Fibroblast of villous mesenchyme (primary cell): ENCODE results near the gene FUT7. TPM values are rescaled to one million over a fixed set of nuclear protein-coding genes. Genes with fewer than 3 reads are reported as not detected.

Experiments used
- DNase-seq: peaks from one replicate; pipeline ENCODE4 v3.0.0-alpha.2; 2010; ENCODE audit warnings: low read depth
- H3K4me3 ChIP-seq: 2 replicates; pipeline ENCODE4 v1.5.1; 2011; ENCODE audit warnings: low read depth, mild to moderate bottlenecking, low read length
- total RNA-seq: library from RNA; depleted of rRNA; stranded (reverse); fragments of >200 nt; gene quantifications from 2 replicates; pipeline ENCODE4 v1.2.3, GENCODE V29; 2012
- TF ChIP-seq, protein P1 (sequence below): IDR thresholded peaks from 2 replicates; pipeline ENCODE4 v1.5.1; 2012; ENCODE audit warnings: low read depth, mild to moderate bottlenecking, low read length; ENCODE audit not compliant: insufficient read depth

Gene FUT7
- total RNA-seq, 1 donor: not detected

DNA sequence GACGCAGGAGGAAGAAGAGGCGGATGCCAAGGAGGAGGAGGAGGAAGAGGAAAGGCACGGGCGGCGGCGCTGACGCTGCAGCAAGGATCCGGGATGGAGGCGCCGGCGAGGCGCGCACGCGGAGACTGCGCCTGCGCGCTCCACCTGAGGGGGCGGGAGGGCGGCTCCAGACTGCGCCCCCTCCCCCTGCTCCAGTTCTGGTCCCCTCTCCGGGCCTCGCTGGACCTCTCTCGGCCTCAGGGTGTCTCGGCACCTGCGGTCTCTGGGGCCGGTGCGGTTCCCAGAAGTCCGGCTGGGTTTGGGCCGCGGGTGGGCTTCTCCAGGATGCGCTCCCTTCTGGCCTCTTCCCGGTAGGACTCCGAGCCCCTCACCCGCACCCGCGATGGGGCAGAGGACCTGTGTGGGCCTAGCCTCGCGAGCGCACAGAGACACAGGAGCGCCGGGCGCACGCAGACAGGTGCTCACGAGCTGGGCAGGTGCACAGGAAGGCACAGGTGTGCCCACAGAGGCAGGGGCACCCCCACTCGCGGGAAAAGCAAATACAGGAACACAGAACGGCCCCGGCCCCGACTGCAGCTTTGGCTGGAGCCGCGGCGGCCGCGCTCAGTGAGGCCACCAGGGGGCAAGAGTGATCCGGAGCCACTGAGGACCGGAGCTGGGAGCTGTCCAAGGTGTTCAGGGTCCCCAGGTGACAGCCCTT is 14.3 kb upstream of the FUT7 start, which contains the start of gene NPDC1:
NPDC1 (minus strand) TSS at position 90 of the 700 bp plus-strand sequence. CDS start 188 bp downstream, outside the sequence.
- TF ChIP-seq, protein P1, sequence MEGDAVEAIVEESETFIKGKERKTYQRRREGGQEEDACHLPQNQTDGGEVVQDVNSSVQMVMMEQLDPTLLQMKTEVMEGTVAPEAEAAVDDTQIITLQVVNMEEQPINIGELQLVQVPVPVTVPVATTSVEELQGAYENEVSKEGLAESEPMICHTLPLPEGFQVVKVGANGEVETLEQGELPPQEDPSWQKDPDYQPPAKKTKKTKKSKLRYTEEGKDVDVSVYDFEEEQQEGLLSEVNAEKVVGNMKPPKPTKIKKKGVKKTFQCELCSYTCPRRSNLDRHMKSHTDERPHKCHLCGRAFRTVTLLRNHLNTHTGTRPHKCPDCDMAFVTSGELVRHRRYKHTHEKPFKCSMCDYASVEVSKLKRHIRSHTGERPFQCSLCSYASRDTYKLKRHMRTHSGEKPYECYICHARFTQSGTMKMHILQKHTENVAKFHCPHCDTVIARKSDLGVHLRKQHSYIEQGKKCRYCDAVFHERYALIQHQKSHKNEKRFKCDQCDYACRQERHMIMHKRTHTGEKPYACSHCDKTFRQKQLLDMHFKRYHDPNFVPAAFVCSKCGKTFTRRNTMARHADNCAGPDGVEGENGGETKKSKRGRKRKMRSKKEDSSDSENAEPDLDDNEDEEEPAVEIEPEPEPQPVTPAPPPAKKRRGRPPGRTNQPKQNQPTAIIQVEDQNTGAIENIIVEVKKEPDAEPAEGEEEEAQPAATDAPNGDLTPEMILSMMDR: peak; percentile 86
- H3K4me3 ChIP-seq: peak within 1 kb of the TSS; percentile 60
- DNase-seq: peak; percentile 70

DNA sequence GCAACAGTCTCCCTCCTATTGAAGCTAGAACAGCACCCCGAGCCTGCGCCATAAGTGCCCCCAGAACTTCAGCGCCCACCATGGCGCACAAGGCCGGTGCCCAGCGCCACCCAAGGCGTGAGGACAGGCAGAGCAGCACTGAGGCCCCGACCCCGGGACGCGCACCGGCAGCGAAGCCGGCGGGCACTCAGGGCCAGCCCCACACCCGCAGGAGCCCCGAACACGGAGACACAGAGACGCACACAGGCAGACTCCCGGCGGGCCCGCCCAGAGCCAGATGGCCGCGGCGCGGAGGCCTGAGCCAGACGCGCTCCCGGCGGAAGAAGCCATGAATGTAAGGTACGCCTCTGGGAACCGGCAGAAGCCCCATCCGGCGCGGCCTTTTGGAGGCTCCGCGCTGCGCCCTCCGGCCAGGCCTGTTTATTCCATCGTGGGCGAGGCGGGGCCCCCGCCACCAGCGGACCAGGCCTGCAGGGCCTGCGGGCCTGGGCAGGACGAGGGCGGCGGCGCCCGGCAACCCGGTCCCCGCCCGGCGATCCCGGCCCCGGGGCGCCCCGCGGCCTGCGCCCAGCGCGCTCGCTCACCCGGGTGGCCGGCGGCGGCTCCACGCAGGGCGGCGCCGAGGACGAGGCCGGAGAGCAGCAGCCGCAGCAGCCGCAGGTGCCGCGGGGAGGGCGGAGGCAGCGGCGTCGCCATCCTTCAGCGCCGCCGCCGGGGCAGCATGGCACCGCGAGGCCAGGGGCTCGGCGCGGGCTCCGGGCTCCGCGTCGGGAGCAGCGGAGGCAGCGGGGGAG is 13.6 kb upstream of the FUT7 start:
- peak overlapping the region; percentile 60 for H3K4me3 ChIP-seq
- peak; percentile 55 for DNase-seq
- TF ChIP-seq, protein P1: no peak

DNA sequence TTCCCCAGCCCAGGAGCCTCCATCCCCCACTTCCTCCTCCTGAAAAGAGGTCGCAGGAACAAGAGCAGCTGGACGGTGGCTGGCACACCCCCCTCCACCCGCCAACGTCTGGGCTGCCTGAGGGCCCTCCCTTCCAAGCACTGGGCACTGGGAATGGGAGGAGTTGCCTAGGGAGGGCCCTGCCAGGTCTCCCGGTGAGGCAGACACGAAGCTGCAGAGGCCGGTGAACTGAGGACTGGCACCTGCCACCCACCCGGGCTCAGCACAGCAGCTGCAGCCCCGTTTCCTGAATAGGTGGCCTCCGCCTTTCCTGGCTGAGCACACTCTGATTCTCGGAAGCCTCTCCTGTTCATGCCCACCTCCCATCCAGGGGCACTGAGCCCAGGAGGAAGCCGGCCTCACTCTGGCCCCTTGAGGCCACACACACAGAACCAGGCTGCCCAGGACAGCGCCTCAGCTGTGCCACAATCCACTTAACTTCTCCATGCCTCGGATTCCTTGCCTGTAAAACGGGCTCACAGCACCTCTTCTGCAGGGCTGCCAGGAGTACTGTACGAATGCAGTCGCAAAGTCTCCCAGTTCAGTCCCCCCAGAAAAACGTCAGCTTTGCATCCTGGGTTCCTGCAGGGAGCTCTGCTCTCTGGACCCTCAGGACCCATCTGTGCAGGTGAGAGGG is 12.8 kb upstream of the FUT7 start:
- no peak for DNase-seq
- TF ChIP-seq, protein P1: no peak
- peak overlapping the region; percentile 54 for H3K4me3 ChIP-seq

DNA sequence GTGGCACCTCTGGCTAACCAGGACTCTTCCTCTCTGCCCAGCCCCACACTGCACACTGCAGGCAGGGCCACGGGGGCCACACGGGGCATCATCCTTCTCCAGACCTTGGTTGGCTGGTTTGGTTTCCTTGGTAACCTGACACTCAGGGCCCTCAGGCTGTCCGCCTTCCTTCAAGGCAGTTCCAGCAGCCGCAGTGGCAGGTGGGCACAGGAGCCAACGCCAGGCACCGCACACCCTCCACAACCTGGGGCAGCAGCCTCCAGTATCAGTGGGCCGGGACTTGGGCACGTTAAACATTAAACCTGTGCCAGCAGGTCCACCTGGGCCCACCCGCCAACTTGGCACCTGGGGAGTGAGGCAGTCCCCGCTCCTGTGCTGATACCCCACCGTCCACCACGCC is 12.1 kb upstream of the FUT7 start:
- no peak for DNase-seq
- TF ChIP-seq, protein P1: no peak
- H3K4me3 ChIP-seq: no peak overlapping the region

DNA sequence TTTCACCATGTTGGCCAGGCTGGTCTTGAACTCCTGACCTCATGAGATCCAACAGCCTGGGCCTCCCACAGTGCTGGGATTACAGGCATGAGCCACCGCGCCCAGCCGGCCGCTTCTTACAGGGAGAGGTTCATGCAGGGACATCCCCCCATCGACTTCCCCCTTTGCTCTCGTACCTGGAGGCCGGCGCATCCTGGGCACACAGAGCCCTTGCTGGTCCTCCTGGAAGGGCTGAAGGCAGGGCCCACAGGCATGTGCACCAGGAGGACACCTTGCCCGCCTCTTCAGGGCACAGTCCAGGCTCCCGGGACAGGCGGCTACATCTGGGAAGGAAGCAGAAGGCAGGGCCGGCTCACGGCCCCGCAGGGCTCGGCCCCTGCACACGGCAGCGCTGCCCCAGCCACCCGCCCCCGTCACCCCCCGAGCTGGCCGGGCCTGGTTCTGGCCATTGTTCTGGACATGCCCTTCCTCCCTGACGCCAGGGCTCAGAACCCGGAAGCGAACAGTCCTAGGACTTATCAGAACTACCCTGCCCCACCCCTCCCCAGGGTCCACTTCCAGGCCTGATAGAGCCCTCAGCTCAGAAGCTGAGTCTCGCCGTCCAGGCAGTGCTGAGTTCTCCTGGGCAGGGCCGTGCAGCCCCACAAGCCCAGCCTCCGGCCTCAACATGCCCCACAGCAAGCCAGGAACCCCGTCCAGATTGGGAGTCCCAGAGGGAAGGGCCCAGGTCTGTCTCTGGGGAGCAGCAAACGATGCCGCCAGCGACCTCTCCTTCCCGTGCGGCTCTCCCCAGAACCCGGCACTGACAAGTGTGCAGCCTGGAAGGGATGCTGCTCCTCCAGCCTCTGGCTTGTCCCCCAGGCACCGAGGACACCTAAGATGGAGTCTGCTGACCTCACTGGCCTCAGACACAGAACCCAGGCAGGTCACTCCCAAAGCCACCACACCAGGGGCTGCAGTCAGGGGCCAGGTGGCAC is 11.2 kb upstream of the FUT7 start:
- no peak for DNase-seq
- TF ChIP-seq, protein P1: no peak

DNA sequence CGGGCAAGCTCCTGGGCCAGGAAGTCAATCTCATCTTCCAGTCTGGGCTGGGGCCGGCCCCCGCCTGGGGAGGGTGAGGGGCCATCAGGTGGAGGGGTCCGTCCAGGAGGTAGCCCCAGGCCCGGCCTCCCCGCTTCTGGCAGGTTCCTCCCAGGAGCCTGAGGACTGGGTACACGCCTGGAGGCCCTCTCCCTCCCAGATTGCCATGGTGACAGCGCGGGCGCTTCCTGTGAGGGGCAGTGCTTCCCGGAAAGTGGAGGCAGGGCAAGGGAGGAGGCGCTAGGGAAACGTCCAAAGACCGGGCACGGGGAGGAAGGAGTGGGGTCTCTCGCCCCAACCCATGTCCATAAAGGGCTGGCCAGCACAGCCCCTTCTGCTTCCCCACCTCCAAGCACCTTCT is 9.2 kb upstream of the FUT7 start:
- H3K4me3 ChIP-seq: no peak overlapping the region
- TF ChIP-seq, protein P1: no peak

More for the DNA sequence above, 11.2 kb upstream of the FUT7 start:
- H3K4me3 ChIP-seq: no peak overlapping the region

More for the DNA sequence above, 9.2 kb upstream of the FUT7 start:
- DNase-seq: no peak
